ENCODE measurements around the gene DOK3. TPM values are rescaled to one million over a fixed set of nuclear protein-coding genes. Genes with fewer than 3 reads are reported as not detected.

DOK3 gene
- total RNA-seq, 1 donor from 2014 or later = 7.2 TPM

DNA sequence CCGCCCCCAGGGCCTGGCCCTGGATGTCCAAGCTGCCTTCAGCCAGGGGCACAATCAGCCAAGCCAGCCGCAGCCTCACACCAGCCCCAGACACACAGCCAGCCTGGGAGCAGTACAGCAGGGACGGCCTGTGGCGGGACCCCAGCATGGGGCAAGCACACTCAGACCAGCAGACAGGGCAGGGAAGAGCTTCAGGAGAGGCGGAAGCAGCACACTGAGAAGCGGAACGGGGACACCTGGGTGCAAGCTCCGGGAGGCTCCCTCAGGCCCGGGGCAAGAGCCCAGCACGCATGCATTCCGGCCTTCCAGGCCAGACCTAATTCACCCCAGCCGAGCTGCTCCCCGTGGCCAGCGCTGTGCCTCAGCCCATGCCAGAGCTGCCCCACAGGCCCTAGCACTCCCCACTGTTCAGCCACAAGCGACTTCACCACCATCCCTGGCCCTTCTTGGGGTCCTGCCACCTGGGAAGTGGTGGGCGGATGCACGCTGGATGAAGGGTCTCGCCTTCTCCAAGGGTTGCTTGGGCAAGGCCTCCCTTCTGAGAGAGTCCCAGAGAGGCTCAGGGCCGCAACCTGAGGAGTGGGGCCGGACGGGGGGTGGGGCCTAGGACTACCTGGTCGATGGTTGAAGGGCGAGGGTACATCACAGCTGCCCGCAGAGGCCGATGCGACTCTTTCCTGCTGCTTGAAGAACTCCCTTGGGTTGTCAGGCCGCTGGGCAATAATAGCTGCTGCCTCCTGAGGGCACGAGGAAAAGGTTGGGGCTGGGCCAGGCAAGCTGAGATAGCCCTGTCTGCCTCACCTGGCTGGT, 49.6 kb downstream of the DOK3 start:
- Mint-ChIP-seq H3K27me3 (ENCODE audit: unreplicated experiment) (no peaks in the 10 kb centered on the region), H3K27ac (ENCODE audit: unreplicated experiment) (peak overlapping the region; percentile 38), H3K36me3 (ENCODE audit: unreplicated experiment) (peaks cover 20% of the 10 kb centered on the region), H3K9me3 (ENCODE audit: unreplicated experiment) (no peaks in the 10 kb centered on the region), H3K4me1 (ENCODE audit: unreplicated experiment) (peaks cover 12% of the 10 kb centered on the region), H3K4me3 (ENCODE audit: unreplicated experiment) (no peak overlapping the region)
- DNase-seq (ENCODE audit: extremely low spot score, unreplicated experiment) = no peak
- TF ChIP-seq, protein P1, sequence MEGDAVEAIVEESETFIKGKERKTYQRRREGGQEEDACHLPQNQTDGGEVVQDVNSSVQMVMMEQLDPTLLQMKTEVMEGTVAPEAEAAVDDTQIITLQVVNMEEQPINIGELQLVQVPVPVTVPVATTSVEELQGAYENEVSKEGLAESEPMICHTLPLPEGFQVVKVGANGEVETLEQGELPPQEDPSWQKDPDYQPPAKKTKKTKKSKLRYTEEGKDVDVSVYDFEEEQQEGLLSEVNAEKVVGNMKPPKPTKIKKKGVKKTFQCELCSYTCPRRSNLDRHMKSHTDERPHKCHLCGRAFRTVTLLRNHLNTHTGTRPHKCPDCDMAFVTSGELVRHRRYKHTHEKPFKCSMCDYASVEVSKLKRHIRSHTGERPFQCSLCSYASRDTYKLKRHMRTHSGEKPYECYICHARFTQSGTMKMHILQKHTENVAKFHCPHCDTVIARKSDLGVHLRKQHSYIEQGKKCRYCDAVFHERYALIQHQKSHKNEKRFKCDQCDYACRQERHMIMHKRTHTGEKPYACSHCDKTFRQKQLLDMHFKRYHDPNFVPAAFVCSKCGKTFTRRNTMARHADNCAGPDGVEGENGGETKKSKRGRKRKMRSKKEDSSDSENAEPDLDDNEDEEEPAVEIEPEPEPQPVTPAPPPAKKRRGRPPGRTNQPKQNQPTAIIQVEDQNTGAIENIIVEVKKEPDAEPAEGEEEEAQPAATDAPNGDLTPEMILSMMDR (IDR thresholded peaks at IDR 0.05) = no peak

DNA sequence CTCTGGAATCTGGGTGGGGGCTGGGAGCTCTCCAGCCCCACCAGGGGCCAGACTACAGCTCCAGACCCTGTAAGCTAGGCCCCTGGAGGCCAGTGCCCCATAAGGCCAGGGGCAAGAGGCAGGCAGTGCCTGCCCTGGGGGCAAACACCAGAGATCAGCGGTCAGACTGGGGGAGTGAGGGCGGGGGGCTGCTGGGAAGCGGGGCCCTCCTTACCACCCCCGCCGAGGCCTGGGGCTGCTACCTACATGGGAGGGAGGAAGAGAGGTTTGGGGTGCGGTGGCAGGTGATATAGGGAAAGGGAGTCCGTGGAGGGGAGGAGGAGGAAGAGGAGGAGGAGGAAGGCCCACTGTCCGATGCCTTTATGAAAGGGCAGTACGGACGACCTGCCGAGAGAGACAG, 50.3 kb downstream of the DOK3 start:
- peaks cover 19% of the 10 kb centered on the region for H3K36me3 Mint-ChIP-seq (ENCODE audit: unreplicated experiment)
- H3K4me3 Mint-ChIP-seq (ENCODE audit: unreplicated experiment) = no peak overlapping the region
- H3K27ac Mint-ChIP-seq (ENCODE audit: unreplicated experiment) = no peak overlapping the region

DNA sequence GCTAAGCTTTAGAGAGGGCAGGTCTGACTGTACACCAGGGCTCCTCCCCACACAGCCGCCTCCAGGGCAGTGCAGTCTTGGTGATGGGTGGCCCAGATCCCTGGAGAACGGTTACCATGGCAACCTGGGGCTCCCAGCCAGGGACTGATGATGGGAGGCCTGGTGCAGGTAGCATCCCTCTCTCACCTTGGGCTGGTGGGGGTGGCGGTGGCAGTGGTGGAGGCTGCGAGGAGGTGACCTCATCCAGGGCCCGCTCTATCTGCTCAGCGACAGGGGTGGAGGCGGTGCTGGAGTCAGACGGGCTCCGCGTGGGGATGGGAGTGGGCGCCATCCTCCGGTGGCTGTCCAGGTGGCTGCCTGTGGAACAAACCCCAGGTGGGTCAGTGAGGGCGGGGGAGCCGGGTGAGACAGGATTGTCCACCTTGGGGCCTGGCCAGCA, 50.7 kb downstream of the DOK3 start:
- Mint-ChIP-seq H3K36me3 (ENCODE audit: unreplicated experiment) (peaks cover 19% of the 10 kb centered on the region), H3K27ac (ENCODE audit: unreplicated experiment) (no peak overlapping the region), H3K9me3 (ENCODE audit: unreplicated experiment) (no peaks in the 10 kb centered on the region), H3K4me1 (ENCODE audit: unreplicated experiment) (peaks cover 14% of the 10 kb centered on the region), H3K27me3 (ENCODE audit: unreplicated experiment) (no peaks in the 10 kb centered on the region), H3K4me3 (ENCODE audit: unreplicated experiment) (no peak overlapping the region)
- DNase-seq (ENCODE audit: extremely low spot score, unreplicated experiment) = no peak
- TF ChIP-seq, protein P1 (IDR thresholded peaks at IDR 0.05) = no peak

More for the DNA sequence above, 50.3 kb downstream of the DOK3 start:
- peaks cover 12% of the 10 kb centered on the region for H3K4me1 Mint-ChIP-seq (ENCODE audit: unreplicated experiment)
- H3K9me3 Mint-ChIP-seq (ENCODE audit: unreplicated experiment) = no peaks in the 10 kb centered on the region
- DNase-seq (ENCODE audit: extremely low spot score, unreplicated experiment) = no peak
- TF ChIP-seq, protein P1 (IDR thresholded peaks at IDR 0.05) = no peak
- no peaks in the 10 kb centered on the region for H3K27me3 Mint-ChIP-seq (ENCODE audit: unreplicated experiment)

DNA sequence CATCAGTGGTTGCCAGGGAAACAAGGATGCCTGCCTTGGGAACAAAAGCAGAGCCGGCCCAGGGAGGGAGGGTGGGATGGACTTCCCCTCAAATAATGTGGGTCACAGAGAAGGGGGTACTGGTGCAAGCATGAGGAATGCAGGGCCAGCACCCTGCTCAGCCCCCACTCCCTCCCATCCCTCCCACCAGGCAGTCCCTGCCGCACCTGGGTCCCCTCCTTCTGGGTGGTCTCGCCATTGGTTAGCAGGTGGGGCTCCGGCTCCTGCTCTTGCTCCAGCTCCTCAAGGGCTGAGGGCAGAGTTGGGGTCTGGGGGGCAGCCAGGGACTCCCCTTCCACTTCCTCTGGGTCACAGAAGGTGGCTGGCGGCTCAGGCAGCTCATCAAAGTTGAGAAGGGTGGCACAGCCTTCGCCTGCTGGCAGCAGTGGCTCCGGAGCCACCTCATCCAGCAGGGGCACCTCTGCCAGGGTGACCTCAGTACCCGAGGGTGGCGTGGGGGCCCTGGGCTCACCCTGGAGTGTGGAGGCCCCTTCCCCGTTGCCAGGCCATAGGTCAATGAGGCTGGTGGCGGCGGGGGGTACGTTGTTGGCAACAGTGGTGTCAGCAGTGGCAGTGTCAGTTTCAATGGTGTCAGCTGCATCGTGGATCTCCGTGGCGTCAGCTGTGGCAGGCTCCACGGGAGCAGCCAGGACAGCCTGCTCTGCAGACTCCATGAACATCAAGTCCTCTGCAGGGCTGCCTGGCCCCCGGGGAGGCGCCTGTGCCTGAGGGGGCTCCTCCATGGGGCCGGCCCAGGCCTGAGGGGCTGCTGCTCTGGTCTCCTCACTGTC, 51.6 kb downstream of the DOK3 start:
- H3K36me3 Mint-ChIP-seq (ENCODE audit: unreplicated experiment) = peaks cover 13% of the 10 kb centered on the region

More for the DNA sequence above, 51.6 kb downstream of the DOK3 start:
- peak overlapping the region; percentile 85 for H3K27ac Mint-ChIP-seq (ENCODE audit: unreplicated experiment)
- no peaks in the 10 kb centered on the region for H3K9me3 Mint-ChIP-seq (ENCODE audit: unreplicated experiment)
- H3K27me3 Mint-ChIP-seq (ENCODE audit: unreplicated experiment) = no peaks in the 10 kb centered on the region
- no peak overlapping the region for H3K4me3 Mint-ChIP-seq (ENCODE audit: unreplicated experiment)
- DNase-seq (ENCODE audit: extremely low spot score, unreplicated experiment) = no peak
- TF ChIP-seq, protein P1 (IDR thresholded peaks at IDR 0.05) = no peak
- peaks cover 17% of the 10 kb centered on the region for H3K4me1 Mint-ChIP-seq (ENCODE audit: unreplicated experiment)
